GM21576 (cell line): ENCODE measurements around the gene ZBTB40.

ENCODE experiments used
- ATAC-seq: cut with Tn5 transposase; IDR thresholded peaks from one replicate; pipeline ENCODE4 v1.9.1; 2021; ENCODE audit warnings: mild to moderate bottlenecking, moderate library complexity; ENCODE audit not compliant: unreplicated experiment

ZBTB40 gene

GRCh38 chr1:22462928-22463327 is 11.3 kb downstream of the ZBTB40 start:
- no peak for ATAC-seq

DNA sequence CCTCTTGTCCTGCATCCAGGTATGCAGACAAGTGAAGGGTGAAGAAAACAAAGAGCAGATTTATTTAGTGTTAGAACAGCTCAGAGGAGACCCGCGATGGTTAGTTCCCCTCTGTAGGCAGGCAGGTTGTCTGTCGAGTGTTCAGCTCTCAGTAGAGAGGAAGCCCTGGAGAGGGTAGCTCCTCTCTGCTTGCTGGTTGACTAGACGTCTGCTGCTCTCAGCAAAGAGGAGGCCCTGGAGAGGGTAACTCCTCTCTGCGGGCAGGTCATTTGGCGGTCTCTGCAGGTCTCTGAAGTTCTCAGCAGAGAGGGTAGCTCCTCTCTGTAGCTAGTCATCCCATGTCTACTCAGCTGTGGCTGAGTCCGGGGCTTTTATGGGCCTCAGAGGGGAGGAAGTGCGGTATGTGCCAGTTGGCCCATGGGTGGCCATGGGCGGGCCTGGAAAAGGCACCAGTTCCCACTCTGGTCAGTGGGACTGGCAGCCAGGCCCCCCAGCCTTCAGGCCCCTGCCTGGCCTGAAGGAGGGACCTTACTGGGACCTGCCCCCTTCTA is 13.4 kb downstream of the ZBTB40 start:
- no peak for ATAC-seq

GRCh38 chr1:22465671-22466070 is 14.0 kb downstream of the ZBTB40 start:
- ATAC-seq, result no peak

- ATAC-seq, result no peak
Observed at GRCh38 chr1:22470227-22470626, 18.6 kb downstream of the ZBTB40 start.

DNA sequence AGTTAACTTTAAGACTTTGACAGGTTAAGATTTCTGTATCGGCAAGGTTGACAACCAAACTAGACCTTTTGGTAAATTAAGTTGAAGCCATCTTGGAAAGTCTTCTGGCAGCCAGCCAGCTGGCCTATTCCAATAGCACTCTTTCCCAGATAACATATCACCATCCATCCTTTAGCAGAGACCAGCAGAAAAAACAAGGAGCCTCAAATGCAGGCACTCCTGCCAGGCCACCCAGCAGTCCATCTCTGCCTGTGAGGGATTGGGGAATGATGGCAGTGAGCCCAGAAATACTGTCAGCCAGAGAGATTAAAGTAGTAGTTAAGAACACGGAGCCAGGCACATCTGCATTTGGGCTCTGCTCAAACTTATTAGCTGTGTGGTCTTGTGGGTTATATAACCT is 19.4 kb downstream of the ZBTB40 start:
- no peak for ATAC-seq

DNA sequence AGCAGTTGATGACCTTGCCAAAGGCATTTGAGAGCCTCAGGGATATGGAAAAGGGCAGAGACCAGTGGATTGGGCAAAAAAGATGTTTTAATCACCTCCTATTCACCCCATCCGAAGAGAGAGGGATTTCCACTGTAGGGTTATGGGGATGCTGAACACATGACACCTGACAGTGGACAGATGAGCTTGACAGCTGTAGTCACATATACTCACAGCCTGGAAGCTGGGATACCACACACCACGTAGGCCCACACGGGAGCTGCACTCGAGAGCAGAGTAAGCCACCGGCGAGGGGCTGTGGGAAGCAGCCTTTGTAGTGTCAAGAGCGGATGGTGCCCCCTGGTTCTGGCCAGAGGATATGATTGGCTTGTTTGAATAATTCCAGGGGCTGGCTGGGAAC is 20.0 kb downstream of the ZBTB40 start:
- ATAC-seq, result no peak

DNA sequence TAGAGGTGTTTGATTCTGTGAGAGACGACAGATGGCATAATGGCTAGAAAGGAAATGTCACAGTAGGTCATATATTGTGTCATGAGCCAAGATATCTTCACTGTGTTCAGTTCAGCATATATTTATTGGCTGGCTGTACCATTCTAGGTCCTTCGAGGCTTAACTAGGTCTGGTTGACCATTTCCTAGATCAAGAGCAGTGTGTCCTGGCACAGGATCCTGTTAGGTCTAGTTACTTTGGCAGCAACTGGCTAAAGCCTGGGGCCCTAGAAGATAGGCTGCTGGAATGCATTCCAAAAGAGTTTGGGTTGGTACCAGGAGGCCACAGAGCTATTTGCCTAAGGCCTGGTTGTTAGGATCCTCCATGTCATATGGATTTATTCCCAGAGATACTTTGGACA is 20.9 kb downstream of the ZBTB40 start:
- no peak for ATAC-seq

GRCh38 chr1:22473952-22474351 is 22.3 kb downstream of the ZBTB40 start:
- ATAC-seq, result no peak

GRCh38 chr1:22476566-22476965 is 24.9 kb downstream of the ZBTB40 start:
- ATAC-seq, result no peak

DNA sequence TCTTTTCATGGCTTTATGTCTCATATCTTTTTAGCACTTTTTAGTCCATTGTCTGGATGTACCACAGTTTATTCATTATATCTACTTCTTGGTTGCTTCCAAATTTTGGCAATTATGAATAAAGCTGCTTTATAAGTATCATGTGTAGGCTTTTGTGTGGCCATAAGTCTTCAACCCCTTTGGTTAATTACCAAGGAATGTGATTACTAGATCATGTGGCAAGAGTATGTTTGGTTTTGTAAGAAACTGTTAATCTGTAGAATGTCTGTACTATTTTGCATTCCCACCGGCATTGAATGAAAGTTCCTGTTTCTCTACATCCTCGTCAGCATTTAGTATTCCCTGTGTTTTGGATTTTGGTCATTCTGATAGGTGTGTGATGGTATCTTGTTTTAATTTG is 31.5 kb downstream of the ZBTB40 start:
- no peak for ATAC-seq

DNA sequence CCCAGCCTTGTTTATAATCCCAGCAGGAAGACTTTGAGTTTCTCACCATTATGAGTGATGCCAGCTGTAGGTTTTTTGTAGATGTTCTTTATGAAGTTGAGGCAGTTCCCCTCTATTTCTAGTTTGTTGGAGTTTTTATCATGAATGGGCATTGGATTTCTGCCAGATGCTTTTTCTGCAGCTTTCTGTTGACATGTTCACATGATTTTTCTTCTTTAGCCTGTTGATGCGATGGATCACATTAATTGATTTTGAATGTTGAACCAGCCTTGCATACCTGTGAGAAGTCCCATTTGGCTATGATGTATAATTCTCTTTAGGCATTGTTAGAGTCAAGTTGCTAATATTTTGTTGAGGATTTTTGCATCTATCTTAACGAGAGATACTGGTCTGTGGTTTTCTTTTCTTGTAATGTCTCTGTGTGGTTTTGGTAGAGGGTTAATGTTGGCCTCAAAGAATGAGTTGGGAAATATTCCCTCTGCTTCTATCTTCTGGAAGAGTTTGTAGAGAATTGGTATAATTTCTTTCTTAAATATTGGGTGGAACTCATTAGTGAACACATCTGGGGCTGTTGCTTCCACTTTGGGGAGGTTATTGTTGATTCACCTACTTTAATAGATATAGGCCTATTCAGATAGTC is 33.2 kb downstream of the ZBTB40 start:
- ATAC-seq, result no peak

GRCh38 chr1:22485431-22485830 is 33.8 kb downstream of the ZBTB40 start:
- no peak for ATAC-seq

DNA sequence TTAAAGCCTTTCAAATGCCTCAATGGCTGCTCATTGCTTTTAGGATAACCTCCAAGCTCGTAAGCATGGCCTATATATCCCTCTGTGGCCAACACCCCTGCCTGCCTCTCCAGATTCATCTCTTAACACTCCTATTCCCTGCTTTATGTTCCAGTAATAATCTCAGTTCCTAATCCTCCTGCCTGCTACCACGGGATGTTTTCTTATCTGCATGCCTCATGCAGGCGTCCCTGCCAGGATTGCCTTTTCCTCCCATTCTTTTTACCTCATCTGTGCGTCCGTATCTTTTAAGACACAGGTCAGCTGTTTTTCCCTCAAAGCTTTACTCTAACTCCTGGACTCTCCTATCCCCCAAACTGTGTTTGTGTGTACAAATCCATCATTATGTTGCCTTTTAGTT is 36.1 kb downstream of the ZBTB40 start:
- no peak for ATAC-seq

- ATAC-seq, result no peak
Observed at GRCh38 chr1:22488319-22488718, 36.7 kb downstream of the ZBTB40 start.

- ATAC-seq, result no peak
Observed at GRCh38 chr1:22489278-22489677, 37.6 kb downstream of the ZBTB40 start.

- ATAC-seq, result no peak
Observed at GRCh38 chr1:22489823-22490222, 38.2 kb downstream of the ZBTB40 start.

GRCh38 chr1:22490309-22490708 is 38.7 kb downstream of the ZBTB40 start:
- no peak for ATAC-seq

- no peak for ATAC-seq
Observed at GRCh38 chr1:22491995-22492715, 40.5 kb downstream of the ZBTB40 start.

DNA sequence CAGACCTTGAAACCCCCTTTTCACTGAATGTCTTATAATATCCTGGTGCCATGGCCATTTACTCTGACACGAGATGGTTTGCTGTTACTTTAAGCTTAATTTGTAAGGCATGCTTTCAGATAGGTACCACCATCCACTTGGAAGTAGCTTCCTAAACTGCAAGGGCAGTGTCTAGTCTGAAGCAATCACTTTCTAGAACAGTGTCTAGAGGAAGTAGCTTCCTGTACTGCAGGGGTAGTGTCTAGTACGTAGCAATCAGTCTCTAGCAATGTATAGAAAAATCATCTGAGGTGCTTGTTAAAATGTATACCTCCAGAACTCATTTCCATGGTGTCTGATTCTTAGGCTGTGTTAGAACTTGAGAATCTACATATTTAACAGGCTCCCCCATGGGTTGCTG is 42.5 kb downstream of the ZBTB40 start:
- ATAC-seq, result no peak

DNA sequence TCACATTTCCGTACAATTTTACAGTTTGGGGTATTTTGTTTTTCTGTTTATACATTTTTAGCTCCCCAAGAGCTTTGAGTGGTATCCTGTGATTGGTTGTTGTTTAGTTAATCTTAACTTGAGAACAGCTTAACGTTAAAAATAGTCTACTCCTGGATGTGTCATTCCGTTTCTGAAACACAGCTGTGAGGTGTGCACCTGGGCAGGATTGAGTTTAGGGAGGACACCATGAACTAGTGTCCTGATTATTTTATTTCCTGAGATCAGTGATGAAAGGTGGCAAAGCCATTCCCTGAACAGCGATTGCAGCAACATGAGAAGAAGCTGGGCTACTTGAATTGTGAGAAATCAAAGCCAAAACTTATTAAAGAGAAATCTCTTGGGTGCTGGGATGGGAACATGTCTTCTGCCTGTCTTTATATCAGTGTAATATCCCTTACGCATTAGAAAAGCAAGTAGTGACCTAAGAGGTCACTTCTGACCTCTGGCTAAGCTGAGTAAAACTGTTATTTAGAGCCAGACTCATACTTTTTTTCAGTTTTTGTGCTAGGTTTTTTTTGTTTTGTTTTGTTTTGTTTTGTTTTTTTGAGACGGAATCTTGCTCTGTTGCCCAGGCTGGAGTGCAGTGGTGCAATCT is 43.4 kb downstream of the ZBTB40 start:
- ATAC-seq, result no peak

- no peak for ATAC-seq
Observed at GRCh38 chr1:22496536-22497160, 45.0 kb downstream of the ZBTB40 start.

GRCh38 chr1:22498463-22498862 is 46.8 kb downstream of the ZBTB40 start:
- ATAC-seq, result no peak
